GM21423 (cell line): ENCODE data around the gene USP20.

ENCODE experiments used
- ATAC-seq: cut with Tn5 transposase; IDR thresholded peaks from one replicate; pipeline ENCODE4 v1.9.1; 2021; ENCODE audit warnings: mild to moderate bottlenecking, moderate library complexity; ENCODE audit not compliant: unreplicated experiment

Gene USP20

GRCh38 chr9:129823542-129823934 is 11.7 kb upstream of the USP20 start:
- no peak for ATAC-seq

- ATAC-seq, result peak; percentile 77
Observed at GRCh38 chr9:129823935-129824601, 11.2 kb upstream of the USP20 start, which contains the start of gene TOR1A. TSS of gene TOR1A (minus strand) at chr9:129824136. CDS start at chr9:129824085, 51 bp downstream.

GRCh38 chr9:129826344-129826743 is 8.9 kb upstream of the USP20 start:
- no peak for ATAC-seq

GRCh38 chr9:129826759-129827158 is 8.5 kb upstream of the USP20 start:
- no peak for ATAC-seq

GRCh38 chr9:129828051-129828450 is 7.2 kb upstream of the USP20 start:
- ATAC-seq, result no peak

GRCh38 chr9:129828969-129829368 is 6.3 kb upstream of the USP20 start:
- ATAC-seq, result no peak

GRCh38 chr9:129832982-129833381 is 2.3 kb upstream of the USP20 start:
- no peak for ATAC-seq

GRCh38 chr9:129834489-129835127 is 650 bp upstream of the USP20 start:
- peak; percentile 14 for ATAC-seq

GRCh38 chr9:129835860-129836223 is 584 bp downstream of the USP20 start:
- no peak for ATAC-seq

- no peak for ATAC-seq
Observed at GRCh38 chr9:129836311-129837007, 1.2 kb downstream of the USP20 start.

GRCh38 chr9:129838707-129839259 is 3.5 kb downstream of the USP20 start:
- no peak for ATAC-seq

- ATAC-seq, result no peak
Observed at GRCh38 chr9:129839324-129840023, 4.2 kb downstream of the USP20 start.

- no peak for ATAC-seq
Observed at GRCh38 chr9:129840034-129840433, 4.8 kb downstream of the USP20 start.

- no peak for ATAC-seq
Observed at GRCh38 chr9:129841071-129841470, 5.8 kb downstream of the USP20 start.

GRCh38 chr9:129845373-129845772 is 10.1 kb downstream of the USP20 start:
- ATAC-seq, result no peak

- no peak for ATAC-seq
Observed at GRCh38 chr9:129848712-129849441, 13.6 kb downstream of the USP20 start.

GRCh38 chr9:129849901-129850300 is 14.6 kb downstream of the USP20 start:
- ATAC-seq, result no peak

GRCh38 chr9:129850821-129851550 is 15.7 kb downstream of the USP20 start:
- no peak for ATAC-seq

- no peak for ATAC-seq
Observed at GRCh38 chr9:129851821-129852220, 16.6 kb downstream of the USP20 start.

GRCh38 chr9:129852579-129852978 is 17.3 kb downstream of the USP20 start:
- no peak for ATAC-seq
